NCI-H2227 (cell line): Measurements from ENCODE around the gene ANK2.

ENCODE experiments used
- DNase-seq: peaks from one replicate; lab custom pipeline; 2025; ENCODE audit not compliant: unreplicated experiment; lab: John Stamatoyannopoulos, UW

The ANK2 gene

GRCh38 chr4:113325876-113326615 is 276.6 kb downstream of the ANK2 start:
- no peak for DNase-seq

GRCh38 chr4:113327494-113327893 is 278.0 kb downstream of the ANK2 start:
- no peak for DNase-seq

GRCh38 chr4:113328514-113328913 is 279.1 kb downstream of the ANK2 start:
- DNase-seq, result no peak

GRCh38 chr4:113330200-113330599 is 280.7 kb downstream of the ANK2 start:
- no peak for DNase-seq

GRCh38 chr4:113331811-113332210 is 282.4 kb downstream of the ANK2 start:
- DNase-seq, result no peak

GRCh38 chr4:113332701-113333100 is 283.2 kb downstream of the ANK2 start:
- DNase-seq, result no peak

GRCh38 chr4:113335746-113336145 is 286.3 kb downstream of the ANK2 start:
- DNase-seq, result no peak

GRCh38 chr4:113336556-113336955 is 287.1 kb downstream of the ANK2 start:
- no peak for DNase-seq

- no peak for DNase-seq
These were observed 290.0 kb downstream of the ANK2 start for GRCh38 chr4:113339430-113339813.

GRCh38 chr4:113344100-113344499 is 294.6 kb downstream of the ANK2 start:
- DNase-seq, result no peak

- no peak for DNase-seq
These were observed 297.8 kb downstream of the ANK2 start for GRCh38 chr4:113347245-113347644.

- DNase-seq, result no peak
These were observed 300.0 kb downstream of the ANK2 start for GRCh38 chr4:113349430-113349829.

GRCh38 chr4:113350576-113350975 is 301.1 kb downstream of the ANK2 start:
- no peak for DNase-seq

GRCh38 chr4:113355550-113356371 is 306.3 kb downstream of the ANK2 start:
- no peak for DNase-seq

- no peak for DNase-seq
These were observed 307.0 kb downstream of the ANK2 start for GRCh38 chr4:113356453-113356852.

- DNase-seq, result no peak
These were observed 309.3 kb downstream of the ANK2 start for GRCh38 chr4:113358784-113359183.

GRCh38 chr4:113365377-113365776 is 315.9 kb downstream of the ANK2 start:
- no peak for DNase-seq

GRCh38 chr4:113368056-113368455 is 318.6 kb downstream of the ANK2 start:
- peak; percentile 4 for DNase-seq

GRCh38 chr4:113371111-113371510 is 321.7 kb downstream of the ANK2 start:
- DNase-seq, result no peak

GRCh38 chr4:113375964-113376666 is 326.7 kb downstream of the ANK2 start:
- peak; percentile 5 for DNase-seq

GRCh38 chr4:113378836-113379235 is 329.4 kb downstream of the ANK2 start:
- no peak for DNase-seq

GRCh38 chr4:113382704-113383103 is 333.3 kb downstream of the ANK2 start:
- DNase-seq, result no peak
